ENCODE results near the gene PARP1. TPM values are rescaled to one million over a fixed set of nuclear protein-coding genes. Genes with fewer than 3 reads are reported as not detected.

PARP1 gene
- total and polyA plus RNA-seq, 2 donors (not counting 1 experiment from before 2014, with no cell fraction given): 118 to 180 TPM

GRCh38 chr1:226378071-226378470 is 29.8 kb downstream of the PARP1 start:
- no peaks in the 10 kb centered on the region for H3K27me3 Mint-ChIP-seq
- no peak for TF ChIP-seq EZH2 (IDR thresholded peaks at IDR 0.05; ENCODE audit: borderline replicate concordance, insufficient read depth, low read depth, low read length, poor library complexity, severe bottlenecking)
- no peak for TF ChIP-seq CTCF (IDR thresholded peaks at IDR 0.05)
- H2AFZ ChIP-seq (ENCODE audit: insufficient read depth, low read depth, low read length, poor library complexity, severe bottlenecking): no peak overlapping the region
- peaks cover 12% of the 10 kb centered on the region for H4K20me1 ChIP-seq (ENCODE audit: control insufficient read depth, insufficient read depth, low read length, poor library complexity, severe bottlenecking)
- H3K9me3 ChIP-seq (ENCODE audit: control extremely low read depth in 1 of 3, control insufficient read depth in 2 of 3, insufficient read depth in 1 of 3, low read length in 2 of 3): no peaks in the 10 kb centered on the region
- H3K4me1 ChIP-seq (ENCODE audit: control insufficient read depth in 2 of 2, insufficient read depth in 2 of 2, low read length in 2 of 2): no peaks in the 10 kb centered on the region
- intact Hi-C loops (cut with micrococcal nuclease): no loop called here
- H3K4me3 Mint-ChIP-seq: no peak overlapping the region
- H3K27me3 ChIP-seq (replicated peaks in 1 of 4; ENCODE audit: control extremely low read depth in 1 of 4, control insufficient read depth in 3 of 4, insufficient read depth in 4 of 4, low read length in 3 of 4): no peaks in the 10 kb centered on the region
- no peak overlapping the region for H3K4me3 ChIP-seq (ENCODE audit: control extremely low read depth in 1 of 5, extremely low read depth in 1 of 5, insufficient read depth in 1 of 5, low read depth in 2 of 5, low read length in 4 of 5)
- H3K36me3 ChIP-seq (replicated peaks in 1 of 2; ENCODE audit: control extremely low read depth in 1 of 2, control insufficient read depth in 1 of 2, extremely low read depth in 1 of 2, insufficient read depth in 2 of 2, low read length in 1 of 2): peaks cover 5 to 100% of the 10 kb centered on the region in 2 experiments
- ChIA-PET CTCF (interaction anchor here (1.0 kb wide), 1 partner anchor 30 kb away, joined by 3 read pairs; no protein-coding TSS in a partner anchor), POLR2A (no interaction called here)
- no peak overlapping the region for H3K9ac ChIP-seq (ENCODE audit: low read length)
- peak overlapping the region; percentile 20 for H3K27ac Mint-ChIP-seq
- no peak overlapping the region for H3K27ac ChIP-seq (ENCODE audit: low read length in 2 of 2)
- 100% methylated on average over 1 of the region's 2 CpGs for WGBS (ENCODE audit: insufficient coverage)
- H3K9me3 Mint-ChIP-seq (ENCODE audit: insufficient read depth): no peaks in the 10 kb centered on the region
- H3K4me2 ChIP-seq (replicated peaks; ENCODE audit: low read depth, low read length, poor library complexity, severe bottlenecking): no peak overlapping the region
- ATAC-seq (ENCODE audit: low read depth): no peak
- no peak for DNase-seq
- H3K4me1 Mint-ChIP-seq: no peaks in the 10 kb centered on the region
- H3K79me2 ChIP-seq (ENCODE audit: control insufficient read depth, insufficient read depth, low read length): peaks cover 25% of the 10 kb centered on the region

DNA sequence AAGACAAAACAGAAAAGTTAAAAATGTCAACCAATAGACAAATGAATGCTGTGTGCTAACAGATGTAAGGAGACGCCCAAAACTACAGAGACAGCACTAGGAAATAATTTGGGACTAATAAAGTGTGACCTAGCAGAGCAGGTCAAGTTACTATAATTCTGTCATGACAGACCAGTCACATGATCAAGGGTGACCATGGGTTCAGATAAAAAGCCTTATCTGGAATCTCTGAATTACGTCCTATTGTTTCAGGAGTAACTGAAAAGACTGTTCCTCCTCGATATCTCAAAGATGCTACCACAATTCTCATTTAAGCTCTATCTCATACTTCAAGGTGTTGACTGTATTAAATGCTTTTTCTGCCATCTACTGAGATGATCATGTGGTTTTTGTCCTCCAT is 31.6 kb downstream of the PARP1 start:
- ChIA-PET POLR2A (no interaction called here), CTCF (interaction anchor here (1.0 kb wide), 1 partner anchor 251 kb away, joined by 3 read pairs; no protein-coding TSS in a partner anchor)
- Histone ChIP-seq H4K20me1 (ENCODE audit: control insufficient read depth, insufficient read depth, low read length, poor library complexity, severe bottlenecking) (no peaks in the 10 kb centered on the region), H3K27me3 (replicated peaks in 1 of 4; ENCODE audit: control extremely low read depth in 1 of 4, control insufficient read depth in 3 of 4, insufficient read depth in 4 of 4, low read length in 3 of 4) (no peaks in the 10 kb centered on the region), H3K36me3 (replicated peaks in 1 of 2; ENCODE audit: control extremely low read depth in 1 of 2, control insufficient read depth in 1 of 2, extremely low read depth in 1 of 2, insufficient read depth in 2 of 2, low read length in 1 of 2) (peaks cover 4 to 93% of the 10 kb centered on the region in 2 experiments), H3K4me3 (ENCODE audit: control extremely low read depth in 1 of 5, extremely low read depth in 1 of 5, insufficient read depth in 1 of 5, low read depth in 2 of 5, low read length in 4 of 5) (no peak overlapping the region), H3K9me3 (ENCODE audit: control extremely low read depth in 1 of 3, control insufficient read depth in 2 of 3, insufficient read depth in 1 of 3, low read length in 2 of 3) (no peaks in the 10 kb centered on the region), H3K4me1 (ENCODE audit: control insufficient read depth in 2 of 2, insufficient read depth in 2 of 2, low read length in 2 of 2) (peaks cover 4 to 5% of the 10 kb centered on the region in 2 donors), H3K27ac (ENCODE audit: low read length in 2 of 2) (no peak overlapping the region), H3K4me2 (replicated peaks; ENCODE audit: low read depth, low read length, poor library complexity, severe bottlenecking) (no peak overlapping the region), H3K9ac (ENCODE audit: low read length) (no peak overlapping the region), H3K79me2 (ENCODE audit: control insufficient read depth, insufficient read depth, low read length) (peaks cover 22% of the 10 kb centered on the region), H2AFZ (ENCODE audit: insufficient read depth, low read depth, low read length, poor library complexity, severe bottlenecking) (no peak overlapping the region)
- TF ChIP-seq CTCF (IDR thresholded peaks at IDR 0.05) (no peak), EZH2 (IDR thresholded peaks at IDR 0.05; ENCODE audit: borderline replicate concordance, insufficient read depth, low read depth, low read length, poor library complexity, severe bottlenecking) (no peak)
- ATAC-seq (ENCODE audit: low read depth): no peak
- H3K4me3 Mint-ChIP-seq: no peak overlapping the region
- DNase-seq: no peak
- no peaks in the 10 kb centered on the region for H3K27me3 Mint-ChIP-seq
- H3K27ac Mint-ChIP-seq: no peak overlapping the region
- intact Hi-C loops (cut with micrococcal nuclease): no loop called here
- H3K9me3 Mint-ChIP-seq (ENCODE audit: insufficient read depth): no peaks in the 10 kb centered on the region
- peaks cover 9% of the 10 kb centered on the region for H3K4me1 Mint-ChIP-seq
- 100% methylated on average over 1 of the region's 3 CpGs for WGBS (ENCODE audit: insufficient coverage)
